Panc1 (cell line): Measurements from ENCODE around the gene PTGER4. TPM values are rescaled to one million over a fixed set of nuclear protein-coding genes. Genes with fewer than 3 reads are reported as not detected.

Source experiments
- ATAC-seq: fragments of 200-7000 bp; cut with Tn5 transposase; 2 replicates; pipeline ENCODE4 v1.9.1; 2020; ENCODE audit warnings: mild to moderate bottlenecking, moderate library complexity
- BruUV-seq: library from RNA; stranded (reverse); fragments of 400-500 nt; replicated peaks from 2 replicates; lab custom pipeline; 2021; lab: Mats Ljungman, UMichigan
- CTCF ChIA-PET: fragments of 300-600 bp; sonication (Branson Sonifier 250); formaldehyde crosslinking; loops from one replicate; lab custom pipeline; 2022; ENCODE audit warnings: antibody characterized with exemption; lab: Charles Lee
- POLR2A ChIA-PET: fragments of 300-600 bp; sonication (Branson Sonifier 250); formaldehyde crosslinking; loops from one replicate; lab custom pipeline; 2022; ENCODE audit warnings: antibody characterized with exemption; lab: Charles Lee
- DNase-seq: peaks from one replicate; pipeline ENCODE4 v3.0.0-alpha.2; 2010; ENCODE audit warnings: low read depth, low spot score
- H3K27ac ChIP-seq: 2 replicates; pipeline ENCODE4 v1.5.1; 2011; ENCODE audit warnings: mild to moderate bottlenecking, low read length, inconsistent platforms
- H3K27me3 ChIP-seq: fragments of 200-500 bp; sonication (Bioruptor generic); 2 replicates; pipeline ENCODE4 v1.6.0; 2014; ENCODE audit warnings: low read length, inconsistent platforms; ENCODE audit not compliant: control insufficient read depth, insufficient read depth
- H3K36me3 ChIP-seq: fragments of 200-500 bp; sonication (Bioruptor generic); 2 replicates; pipeline ENCODE4 v1.5.1; 2014; ENCODE audit warnings: inconsistent platforms, mild to moderate bottlenecking, low read length, moderate library complexity; ENCODE audit not compliant: control insufficient read depth, insufficient read depth
- H3K4me1 ChIP-seq: 2 replicates; pipeline ENCODE4 v1.5.1; 2011; ENCODE audit warnings: inconsistent platforms, mild to moderate bottlenecking, low read length, moderate library complexity; ENCODE audit not compliant: control insufficient read depth, insufficient read depth
- H3K4me3 ChIP-seq, 2 experiments: 2 replicates each; pipeline ENCODE4 v1.5.1; 2011 to 2012; ENCODE audit warnings: low read depth in 2 of 2, low read length in 2 of 2, mild to moderate bottlenecking in 2 of 2, inconsistent platforms in 1 of 2, moderate library complexity in 1 of 2
- H3K9me3 ChIP-seq: fragments of 200-500 bp; sonication (Bioruptor generic); 2 replicates; pipeline ENCODE4 v1.5.1; 2014; ENCODE audit warnings: low read depth, mild to moderate bottlenecking, inconsistent platforms, low read length, moderate library complexity; ENCODE audit not compliant: control insufficient read depth, insufficient read depth
- POLR2AphosphoS5 ChIP-seq: IDR thresholded peaks from 2 replicates; pipeline ENCODE4 v1.6.1; 2012; ENCODE audit warnings: mild to moderate bottlenecking, low read depth, low read length, moderate library complexity
- SIN3A ChIP-seq: IDR thresholded peaks from 2 replicates; pipeline ENCODE4 v1.6.1; 2012; ENCODE audit warnings: low read depth, mild to moderate bottlenecking, low read length, moderate library complexity, borderline replicate concordance; ENCODE audit not compliant: insufficient read depth
- TCF7L2 ChIP-seq: IDR thresholded peaks from 2 replicates; pipeline ENCODE4 v1.6.1; 2011; ENCODE audit warnings: mild to moderate bottlenecking, low read depth, low read length, inconsistent platforms
- in situ Hi-C: cut with HindIII; loops from 2 replicates; pipeline ENCODE4 v1.10.0; 2016; ENCODE audit warnings: low sequenced_read_pairs, low pct_unique_long_range_greater_than_20kb
- intact Hi-C: fragments of 100-400 bp; cut with micrococcal nuclease; formaldehyde crosslinking; loops from one replicate; pipeline ENCODE4 v1.10.0; 2022; ENCODE audit not compliant: unreplicated experiment
- total RNA-seq: library from RNA; stranded (reverse); gene quantifications from one replicate; pipeline ENCODE4 v1.2.1, GENCODE V29; 2021; ENCODE audit not compliant: unreplicated experiment
- TF ChIP-seq, protein P1 (sequence below), 2 experiments: IDR thresholded peaks; 2 replicates each; pipeline ENCODE4 v1.6.1; 2011 to 2012; ENCODE audit warnings: low read depth in 2 of 2, control low read depth in 1 of 2, low read length in 1 of 2, mild to moderate bottlenecking in 1 of 2, moderate library complexity in 1 of 2; ENCODE audit not compliant: insufficient read depth in 1 of 2
- TF ChIP-seq, protein P2 (sequence below): fragments of 450-650 bp; IDR thresholded peaks from 2 replicates; pipeline ENCODE4 v1.5.1; 2017; ENCODE audit warnings: mild to moderate bottlenecking

Gene PTGER4
- total RNA-seq, 1 experiment from 2014 or later, result 20.0 TPM

DNA sequence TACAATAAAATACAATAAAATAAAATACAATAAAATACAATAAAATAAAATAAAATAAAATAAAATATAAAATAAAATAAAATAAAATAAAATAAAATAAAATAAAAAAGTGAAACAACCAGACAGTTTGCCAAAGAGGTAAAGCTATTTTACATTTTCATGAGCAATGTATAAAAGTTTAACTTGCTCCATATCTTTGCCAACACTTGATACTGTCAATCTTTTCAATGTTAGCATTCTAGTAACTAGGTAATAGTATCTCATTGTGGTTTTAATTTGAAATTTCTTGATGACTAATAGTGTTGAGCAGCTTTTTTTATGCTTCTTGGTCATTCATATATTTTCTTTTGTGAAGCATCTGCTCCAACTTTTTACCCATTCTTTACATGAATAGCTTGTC lies 58.8 kb downstream of the PTGER4 start:
- Histone ChIP-seq H3K4me1 (no peaks in the 10 kb centered on the region), H3K9me3 (no peaks in the 10 kb centered on the region; the same call in 1 of the 2 replicates), H3K27me3 (no peaks in the 10 kb centered on the region), H3K4me3 (no peak overlapping the region), H3K36me3 (no peaks in the 10 kb centered on the region), H3K27ac (no peak overlapping the region)
- ChIA-PET CTCF (no interaction called here), POLR2A (interaction anchor here (0.5 kb wide), 1 partner anchor 1037 kb away, joined by 3 read pairs; no protein-coding TSS in a partner anchor)
- TF ChIP-seq, protein P1, sequence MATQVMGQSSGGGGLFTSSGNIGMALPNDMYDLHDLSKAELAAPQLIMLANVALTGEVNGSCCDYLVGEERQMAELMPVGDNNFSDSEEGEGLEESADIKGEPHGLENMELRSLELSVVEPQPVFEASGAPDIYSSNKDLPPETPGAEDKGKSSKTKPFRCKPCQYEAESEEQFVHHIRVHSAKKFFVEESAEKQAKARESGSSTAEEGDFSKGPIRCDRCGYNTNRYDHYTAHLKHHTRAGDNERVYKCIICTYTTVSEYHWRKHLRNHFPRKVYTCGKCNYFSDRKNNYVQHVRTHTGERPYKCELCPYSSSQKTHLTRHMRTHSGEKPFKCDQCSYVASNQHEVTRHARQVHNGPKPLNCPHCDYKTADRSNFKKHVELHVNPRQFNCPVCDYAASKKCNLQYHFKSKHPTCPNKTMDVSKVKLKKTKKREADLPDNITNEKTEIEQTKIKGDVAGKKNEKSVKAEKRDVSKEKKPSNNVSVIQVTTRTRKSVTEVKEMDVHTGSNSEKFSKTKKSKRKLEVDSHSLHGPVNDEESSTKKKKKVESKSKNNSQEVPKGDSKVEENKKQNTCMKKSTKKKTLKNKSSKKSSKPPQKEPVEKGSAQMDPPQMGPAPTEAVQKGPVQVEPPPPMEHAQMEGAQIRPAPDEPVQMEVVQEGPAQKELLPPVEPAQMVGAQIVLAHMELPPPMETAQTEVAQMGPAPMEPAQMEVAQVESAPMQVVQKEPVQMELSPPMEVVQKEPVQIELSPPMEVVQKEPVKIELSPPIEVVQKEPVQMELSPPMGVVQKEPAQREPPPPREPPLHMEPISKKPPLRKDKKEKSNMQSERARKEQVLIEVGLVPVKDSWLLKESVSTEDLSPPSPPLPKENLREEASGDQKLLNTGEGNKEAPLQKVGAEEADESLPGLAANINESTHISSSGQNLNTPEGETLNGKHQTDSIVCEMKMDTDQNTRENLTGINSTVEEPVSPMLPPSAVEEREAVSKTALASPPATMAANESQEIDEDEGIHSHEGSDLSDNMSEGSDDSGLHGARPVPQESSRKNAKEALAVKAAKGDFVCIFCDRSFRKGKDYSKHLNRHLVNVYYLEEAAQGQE (IDR thresholded peaks at IDR 0.05; ENCODE audit: insufficient read depth in 1 of 2, low read depth in 2 of 2, low read length in 1 of 2), result no peak
- TF ChIP-seq TCF7L2 (no peak), POLR2AphosphoS5 (no peak), SIN3A (no peak)
- TF ChIP-seq, protein P2, sequence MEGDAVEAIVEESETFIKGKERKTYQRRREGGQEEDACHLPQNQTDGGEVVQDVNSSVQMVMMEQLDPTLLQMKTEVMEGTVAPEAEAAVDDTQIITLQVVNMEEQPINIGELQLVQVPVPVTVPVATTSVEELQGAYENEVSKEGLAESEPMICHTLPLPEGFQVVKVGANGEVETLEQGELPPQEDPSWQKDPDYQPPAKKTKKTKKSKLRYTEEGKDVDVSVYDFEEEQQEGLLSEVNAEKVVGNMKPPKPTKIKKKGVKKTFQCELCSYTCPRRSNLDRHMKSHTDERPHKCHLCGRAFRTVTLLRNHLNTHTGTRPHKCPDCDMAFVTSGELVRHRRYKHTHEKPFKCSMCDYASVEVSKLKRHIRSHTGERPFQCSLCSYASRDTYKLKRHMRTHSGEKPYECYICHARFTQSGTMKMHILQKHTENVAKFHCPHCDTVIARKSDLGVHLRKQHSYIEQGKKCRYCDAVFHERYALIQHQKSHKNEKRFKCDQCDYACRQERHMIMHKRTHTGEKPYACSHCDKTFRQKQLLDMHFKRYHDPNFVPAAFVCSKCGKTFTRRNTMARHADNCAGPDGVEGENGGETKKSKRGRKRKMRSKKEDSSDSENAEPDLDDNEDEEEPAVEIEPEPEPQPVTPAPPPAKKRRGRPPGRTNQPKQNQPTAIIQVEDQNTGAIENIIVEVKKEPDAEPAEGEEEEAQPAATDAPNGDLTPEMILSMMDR, result no peak
- no TSS peak for BruUV-seq
- intact Hi-C loops, result loop anchor here (5.0 to 10.0 kb wide), 4 partner anchors 51 to 1154 kb away; no protein-coding TSS in a partner anchor
- ATAC-seq, result no peak
- in situ Hi-C loops, result no loop called here
- DNase-seq, result no peak

Other genes starting within 250 kb of the PTGER4 start
- gene TTC33, start 76.0 kb downstream of the PTGER4 start, total RNA-seq, result 12.6 TPM
- 75.8 TPM for gene PRKAA1, start 118.5 kb downstream of the PTGER4 start, total RNA-seq
- gene RPL37, start 155.3 kb downstream of the PTGER4 start, total RNA-seq, result 916 TPM
- 0.49 TPM for gene CARD6, start 161.5 kb downstream of the PTGER4 start, total RNA-seq
- gene C7, start 229.6 kb downstream of the PTGER4 start, total RNA-seq, result 1.4 TPM